H1 (cell line): Measurements from ENCODE around the gene GPR137. TPM values are rescaled to one million over a fixed set of nuclear protein-coding genes. Genes with fewer than 3 reads are reported as not detected.

Experiments used
- CTCF ChIA-PET: fragments of 300-600 bp; sonication (Branson Sonifier 250); formaldehyde crosslinking; loops from one replicate; lab custom pipeline; 2021; ENCODE audit not compliant: partially characterized antibody; lab: Charles Lee
- POLR2A ChIA-PET: fragments of 300-600 bp; sonication (Branson Sonifier 250); formaldehyde crosslinking; loops from one replicate; lab custom pipeline; 2021; ENCODE audit warnings: inconsistent platforms; ENCODE audit not compliant: partially characterized antibody; lab: Charles Lee
- DNase-seq, 2 experiments: peaks; one replicate each; pipeline versions ENCODE4 v3.0.0 to v3.0.0-alpha.2; 2010 to 2022; ENCODE audit warnings: low spot score in 2 of 2, low read depth in 1 of 2, mixed read lengths in 1 of 2
- FAIRE-seq: peaks from 2 replicates; lab custom pipeline; 2011; peaks lifted over from hg19 to GRCh38; lab: Jason Lieb, UNC
- H2AFZ ChIP-seq: 2 replicates; pipeline ENCODE4 v1.8.1; 2012; ENCODE audit warnings: low read length, inconsistent platforms
- H2AK5ac ChIP-seq: 2 replicates; pipeline ENCODE4 v1.6.1; 2013; ENCODE audit warnings: low read depth, low read length
- H2BK120ac ChIP-seq: replicated peaks from 2 replicates; pipeline ENCODE3; 2013; ENCODE audit warnings: low read depth, low read length, inconsistent platforms
- H2BK12ac ChIP-seq: 2 replicates; pipeline ENCODE4 v1.6.1; 2013; ENCODE audit warnings: low read depth, low read length
- H2BK15ac ChIP-seq: 2 replicates; pipeline ENCODE4 v1.6.1; 2013; ENCODE audit warnings: low read length
- H2BK20ac ChIP-seq: 2 replicates; pipeline ENCODE4 v1.6.1; 2013; ENCODE audit warnings: low read length
- H2BK5ac ChIP-seq: 2 replicates; pipeline ENCODE4 v1.6.1; 2013; ENCODE audit warnings: low read depth, low read length
- H3K14ac ChIP-seq: 2 replicates; pipeline ENCODE4 v1.6.1; 2013; ENCODE audit warnings: inconsistent platforms; ENCODE audit not compliant: insufficient read length
- H3K18ac ChIP-seq: 2 replicates; pipeline ENCODE4 v1.6.1; 2013; ENCODE audit warnings: low read length; ENCODE audit errors: extremely low read depth
- H3K23ac ChIP-seq: 2 replicates; pipeline ENCODE4 v1.6.1; 2013; ENCODE audit warnings: inconsistent platforms; ENCODE audit not compliant: insufficient read length
- H3K23me2 ChIP-seq: 2 replicates; pipeline ENCODE4 v1.6.1; 2013; ENCODE audit warnings: low read depth, low read length
- H3K27ac ChIP-seq: 2 replicates; pipeline ENCODE4 v1.6.1; 2011; ENCODE audit warnings: low read depth, low read length, inconsistent platforms
- H3K27me3 ChIP-seq, 4 experiments: replicated peaks in 1 of 4; 1 replicate in 1 of 4; 2 replicates in 3 of 4; pipeline versions ENCODE4 v1.6.1 to v1.8.1; 2011 to 2013; ENCODE audit warnings: low read length in 3 of 4, mild to moderate bottlenecking in 3 of 4, inconsistent platforms in 2 of 4, mixed read lengths in 2 of 4, moderate library complexity in 1 of 4; ENCODE audit not compliant: control insufficient read depth in 3 of 4, insufficient read depth in 3 of 4; ENCODE audit errors: extremely low read depth in 1 of 4
- H3K36me3 ChIP-seq, 4 experiments: 2 replicates each; pipeline versions ENCODE4 v1.6.1 to v1.8.1; 2011 to 2013; ENCODE audit warnings: mild to moderate bottlenecking in 4 of 4, low read length in 3 of 4, moderate library complexity in 2 of 4, control low read depth in 1 of 4, inconsistent platforms in 1 of 4; ENCODE audit not compliant: insufficient read depth in 4 of 4, control insufficient read depth in 2 of 4
- H3K4ac ChIP-seq: replicated peaks from 2 replicates; pipeline ENCODE3; 2013; ENCODE audit warnings: low read length, low read depth, mixed read lengths, inconsistent platforms; ENCODE audit not compliant: insufficient read length
- H3K4me1 ChIP-seq, 4 experiments: replicated peaks in 1 of 4; 1 replicate in 1 of 4; 2 replicates in 3 of 4; pipeline versions ENCODE4 v1.6.1 to v1.8.1; 2011 to 2013; ENCODE audit warnings: low read length in 3 of 4, inconsistent platforms in 2 of 4, mixed read lengths in 1 of 4; ENCODE audit not compliant: insufficient read depth in 4 of 4, control insufficient read depth in 3 of 4
- H3K4me2 ChIP-seq, 2 experiments: 2 replicates each; pipeline versions ENCODE4 v1.6.1 to v1.8.1; 2011 to 2013; ENCODE audit warnings: low read depth in 2 of 2, low read length in 2 of 2, control low read depth in 1 of 2, inconsistent platforms in 1 of 2, mild to moderate bottlenecking in 1 of 2; ENCODE audit not compliant: insufficient read depth in 1 of 2
- H3K4me3 ChIP-seq, 4 experiments: fragments of 200-600, 300-600 bp in 1 of 4; sonication (generic), shearing (Covaris generic), sonication (Bioruptor Twin) in 1 of 4; 2 replicates each; pipeline versions ENCODE4 v1.5.1 to v1.8.1; 2011 to 2016; ENCODE audit warnings: low read length in 4 of 4, low read depth in 3 of 4, control low read depth in 2 of 4, inconsistent platforms in 2 of 4, mild to moderate bottlenecking in 2 of 4, mixed read lengths in 1 of 4, moderate library complexity in 1 of 4; ENCODE audit not compliant: insufficient read depth in 2 of 4; ENCODE audit errors: extremely low read depth in 1 of 4
- H3K56ac ChIP-seq: replicated peaks from 2 replicates; pipeline ENCODE3; 2013; ENCODE audit warnings: low read depth, mild to moderate bottlenecking, mixed read lengths, low read length, inconsistent platforms; ENCODE audit not compliant: insufficient read length
- H3K79me1 ChIP-seq: 2 replicates; pipeline ENCODE4 v1.6.1; 2013; ENCODE audit warnings: low read depth, low read length, control low read depth
- H3K79me2 ChIP-seq, 2 experiments: 2 replicates each; pipeline versions ENCODE4 v1.6.1 to v1.8.1; 2012 to 2013; ENCODE audit warnings: low read length in 2 of 2, mild to moderate bottlenecking in 2 of 2, inconsistent platforms in 1 of 2; ENCODE audit not compliant: insufficient read depth in 2 of 2, control insufficient read depth in 1 of 2
- H3K9ac ChIP-seq, 4 experiments: replicated peaks in 1 of 4; 1 replicate in 1 of 4; 2 replicates in 3 of 4; pipeline versions ENCODE4 v1.6.1 to v1.8.1; 2011 to 2013; ENCODE audit warnings: low read depth in 3 of 4, low read length in 3 of 4, control low read depth in 2 of 4, mild to moderate bottlenecking in 2 of 4, moderate library complexity in 2 of 4, inconsistent platforms in 1 of 4; ENCODE audit errors: extremely low read depth in 1 of 4
- H3K9me3 ChIP-seq, 2 experiments: 2 replicates each; pipeline versions ENCODE4 v1.6.1 to v1.8.1; 2012 to 2013; ENCODE audit warnings: mild to moderate bottlenecking in 2 of 2, moderate library complexity in 2 of 2, control low read depth in 1 of 2, inconsistent platforms in 1 of 2, low read depth in 1 of 2, low read length in 1 of 2, mixed read lengths in 1 of 2; ENCODE audit not compliant: insufficient read depth in 2 of 2
- H4K20me1 ChIP-seq, 2 experiments: replicated peaks in 1 of 2; 2 replicates each; pipeline versions ENCODE3 to v1.8.1; 2011 to 2013; ENCODE audit warnings: inconsistent platforms in 2 of 2, low read length in 2 of 2, mild to moderate bottlenecking in 1 of 2; ENCODE audit not compliant: insufficient read depth in 2 of 2, control insufficient read depth in 1 of 2
- H4K5ac ChIP-seq: 2 replicates; pipeline ENCODE4 v1.6.1; 2013; ENCODE audit warnings: low read length, low read depth, mixed read lengths, inconsistent platforms; ENCODE audit not compliant: insufficient read length
- H4K8ac ChIP-seq: 2 replicates; pipeline ENCODE4 v1.8.0; 2013; ENCODE audit warnings: mild to moderate bottlenecking, moderate library complexity, low read length, inconsistent platforms; ENCODE audit not compliant: insufficient read depth; ENCODE audit errors: extremely low read depth
- H4K91ac ChIP-seq: replicated peaks from 2 replicates; pipeline ENCODE3; 2013; ENCODE audit warnings: low read length, mixed read lengths, inconsistent platforms; ENCODE audit not compliant: insufficient read length
- CTBP2 ChIP-seq: IDR thresholded peaks from 2 replicates; pipeline ENCODE4 v1.7.0; 2011; ENCODE audit warnings: borderline replicate concordance, mild to moderate bottlenecking, moderate library complexity, mixed read lengths, low read length; ENCODE audit not compliant: insufficient read depth, insufficient read length
- GABPA ChIP-seq: IDR thresholded peaks from 2 replicates; pipeline ENCODE4 v1.6.1; 2011; ENCODE audit warnings: mild to moderate bottlenecking, low read length, moderate library complexity, borderline replicate concordance; ENCODE audit not compliant: insufficient read depth
- JUN ChIP-seq: IDR thresholded peaks from 2 replicates; pipeline ENCODE4 v1.6.1; 2011; ENCODE audit warnings: low read depth, mild to moderate bottlenecking, improper control_type of control experiment, low read length
- MAX ChIP-seq: IDR thresholded peaks from 2 replicates; pipeline ENCODE4 v1.6.1; 2012; ENCODE audit warnings: inconsistent platforms
- NANOG ChIP-seq: IDR thresholded peaks from 2 replicates; pipeline ENCODE4 v1.6.1; 2011; ENCODE audit warnings: low read length, low read depth, mild to moderate bottlenecking, inconsistent platforms; ENCODE audit not compliant: insufficient read depth, poor library complexity, severe bottlenecking
- NRF1 ChIP-seq: IDR thresholded peaks from 2 replicates; pipeline ENCODE4 v1.6.1; 2011; ENCODE audit warnings: mild to moderate bottlenecking, low read depth, low read length, improper control_type of control experiment
- RBBP5 ChIP-seq: IDR thresholded peaks from 2 replicates; pipeline ENCODE4 v1.7.1; 2012; ENCODE audit warnings: low read depth, mild to moderate bottlenecking, inconsistent platforms, low read length, moderate library complexity, borderline replicate concordance
- RFX5 ChIP-seq: IDR thresholded peaks from 2 replicates; pipeline ENCODE4 v1.6.1; 2011; ENCODE audit warnings: low read depth, low read length, improper control_type of control experiment, borderline replicate concordance
- SIX5 ChIP-seq: IDR thresholded peaks from 2 replicates; pipeline ENCODE4 v1.6.1; 2011; ENCODE audit warnings: mild to moderate bottlenecking, low read depth, low read length
- SP4 ChIP-seq: IDR thresholded peaks from 2 replicates; pipeline ENCODE4 v1.6.1; 2012; ENCODE audit warnings: low read length, inconsistent platforms
- WGBS, 2 experiments: shearing (Covaris generic) in 1 of 2; methylation state at CpG; one replicate each; pipeline versions ENCODE4 v1.1.6 to v1.1.7; 2013 to 2015; ENCODE audit warnings: low lambda C conversion rate in 2 of 2, mixed read lengths in 2 of 2, inconsistent platforms in 1 of 2, low coverage in 1 of 2, missing lambda C conversion rate in 1 of 2; ENCODE audit not compliant: insufficient replicate concordance in 2 of 2, insufficient coverage in 1 of 2, insufficient read length in 1 of 2; ENCODE audit errors: extremely low coverage in 1 of 2, missing lambda C conversion rate in 1 of 2; 5-methylcytosine and 5-hydroxymethylcytosine counted together
- polyA plus RNA-seq, 7 experiments: library from polyadenylated mRNA; depleted of rRNA in 3 of 7; stranded (reverse) in 5 of 7; unstranded in 2 of 7; fragments of >200 nt in 5 of 7; fragments of 200-250 nt in 2 of 7; gene quantifications; 1 replicate in 5 of 7; 2 replicates in 1 of 7; 4 replicates in 1 of 7; pipeline versions ENCODE4 v1.2.1 to v1.2.3, GENCODE V29; 2011 to 2013; ENCODE audit warnings: missing spikeins in 2 of 7, mixed read lengths in 2 of 7
- total RNA-seq: library from RNA; stranded (reverse); fragmentation: NEBNext Ultra II Directional; extraction: Animal tissue kit (Norgen Biotek cat#: 25700); gene quantifications from 2 replicates; pipeline ENCODE4 v1.2.1, GENCODE V29; 2021

Gene GPR137
- total and polyA plus RNA-seq, 2 of the 8 experiments (the other 6 are each of a cell fraction or from before 2014, with no cell fraction given) = 36.2 to 37.8 TPM

GRCh38 chr11:64321533-64321932 lies 35.9 kb downstream of the GPR137 start:
- Histone ChIP-seq H3K4me2 (no peak overlapping the region), H3K4me1 (peaks cover 1 to 10% (median 5%) of the 10 kb centered on the region in 4 experiments; a peak in 6 of 7 replicates), H3K4me3 (no peak overlapping the region), H3K56ac (no peak overlapping the region), H3K27ac (no peak overlapping the region), H3K27me3 (no peaks in the 10 kb centered on the region), H4K8ac (no peak overlapping the region), H4K5ac (no peak overlapping the region), H2BK5ac (no peak overlapping the region), H3K23me2 (peaks cover 5% of the 10 kb centered on the region; the same call in 1 of the 2 replicates), H2AK5ac (no peak overlapping the region), H3K9ac (no peak overlapping the region), H3K14ac (no peak overlapping the region), H3K4ac (no peak overlapping the region), H4K91ac (no peak overlapping the region), H2AFZ (no peak overlapping the region), H3K79me2 (peaks cover 0 to 10% of the 10 kb centered on the region in 2 experiments; a peak in 1 of 4 replicates), H3K23ac (no peak overlapping the region), H3K18ac (no peak overlapping the region), H2BK20ac (no peak overlapping the region), H3K36me3 (peaks cover 0 to 16% (median 3%) of the 10 kb centered on the region in 4 experiments; a peak in 6 of 8 replicates), H4K20me1 (peaks cover 0 to 3% of the 10 kb centered on the region in 2 experiments), H2BK12ac (no peak overlapping the region), H3K79me1 (0 out of 2 replicates have a peak, but pooled peaks cover 5% of the 10 kb centered on the region), H3K9me3 (no peaks in the 10 kb centered on the region), H2BK120ac (no peak overlapping the region), H2BK15ac (no peak overlapping the region)
- TF ChIP-seq NRF1 (no peak), CTBP2 (no peak), SP4 (no peak), RBBP5 (no peak), MAX (no peak), JUN (no peak), GABPA (no peak), SIX5 (no peak), NANOG (no peak), RFX5 (no peak)
- no peak for FAIRE-seq
- POLR2A ChIA-PET = interaction anchor here (2.6 kb wide), 1 partner anchor 10 kb away, joined by 12 read pairs; no protein-coding TSS in a partner anchor
- no peak for DNase-seq
- CTCF ChIA-PET = interaction anchor here (3.3 to 37.6 kb wide), 3 partner anchors 11 to 34 kb away, joined by 20 to 614 read pairs (median 27); partner anchors contain the start of genes CATSPERZ, ESRRA, PRDX5 and TRMT112
- WGBS, 2 experiments = 95% methylated on average over 5 of the region's 5 CpGs; no CpG with 5 or more reads in 1 of the 2 experiments
